Inferior parietal cortex (tissue), 1 donor: ENCODE results near the gene SORCS2.

Source experiments
- DNase-seq: peaks from one replicate; pipeline ENCODE4 v3.0.0-alpha.2; 2016; ENCODE audit errors: extremely low spot score

Gene SORCS2

GRCh38 chr4:7192252-7193029 lies at the start of gene SORCS2:
Gene SORCS2, plus strand, starts transcription at chr4:7192538.
- peak; percentile 54 for DNase-seq

GRCh38 chr4:7144374-7145290 lies 47.7 kb upstream of the SORCS2 start:
- DNase-seq, result no peak

- no peak for DNase-seq
Observed at GRCh38 chr4:7145291-7145934, 46.9 kb upstream of the SORCS2 start.

GRCh38 chr4:7146059-7146785 lies 46.1 kb upstream of the SORCS2 start:
- DNase-seq, result no peak

- no peak for DNase-seq
Observed at GRCh38 chr4:7146786-7147115, 45.6 kb upstream of the SORCS2 start.

- no peak for DNase-seq
Observed at GRCh38 chr4:7147261-7147660, 45.1 kb upstream of the SORCS2 start.

GRCh38 chr4:7147661-7148310 lies 44.6 kb upstream of the SORCS2 start:
- DNase-seq, result no peak

- DNase-seq, result no peak
Observed at GRCh38 chr4:7148337-7148736, 44.0 kb upstream of the SORCS2 start.

- no peak for DNase-seq
Observed at GRCh38 chr4:7150036-7150635, 42.2 kb upstream of the SORCS2 start.

- no peak for DNase-seq
Observed at GRCh38 chr4:7151668-7152227, 40.6 kb upstream of the SORCS2 start.

- no peak for DNase-seq
Observed at GRCh38 chr4:7153711-7154110, 38.6 kb upstream of the SORCS2 start.

- no peak for DNase-seq
Observed at GRCh38 chr4:7154351-7154981, 37.9 kb upstream of the SORCS2 start.

- no peak for DNase-seq
Observed at GRCh38 chr4:7155590-7156071, 36.7 kb upstream of the SORCS2 start.

GRCh38 chr4:7156328-7156727 lies 36.0 kb upstream of the SORCS2 start:
- DNase-seq, result no peak

- peak; percentile 45 for DNase-seq
Observed at GRCh38 chr4:7156761-7157488, 35.4 kb upstream of the SORCS2 start.

GRCh38 chr4:7157666-7158065 lies 34.7 kb upstream of the SORCS2 start:
- DNase-seq, result no peak

- no peak for DNase-seq
Observed at GRCh38 chr4:7158081-7158750, 34.1 kb upstream of the SORCS2 start.

- no peak for DNase-seq
Observed at GRCh38 chr4:7158991-7159390, 33.3 kb upstream of the SORCS2 start.

- DNase-seq, result no peak
Observed at GRCh38 chr4:7159923-7160322, 32.4 kb upstream of the SORCS2 start.
